SK-N-SH treated with all-trans-retinoic acid at 6 μM for 48 hours (cell line): Measurements from ENCODE around the gene MRPS2.

Experiments used
- ATAC-seq: fragments of 200-7000 bp; cut with Tn5 transposase; 3 replicates; pipeline ENCODE4 v1.9.1; 2020; ENCODE audit warnings: mild to moderate bottlenecking, moderate library complexity
- ARNTL ChIP-seq: fragments of 450-650 bp; formaldehyde crosslinking; IDR thresholded peaks from 2 replicates; pipeline ENCODE4 v1.5.0; 2020; ENCODE audit warnings: low read depth, mild to moderate bottlenecking, moderate library complexity, borderline replicate concordance
- BACH2 ChIP-seq: fragments of 250-450 bp; sonication (Bioruptor Pico); IDR thresholded peaks from 2 replicates; pipeline ENCODE4 v1.9.0; 2021; ENCODE audit warnings: mild to moderate bottlenecking, borderline replicate concordance
- CREB5 ChIP-seq: fragments of 250-450 bp; sonication (Bioruptor Pico); IDR thresholded peaks from 2 replicates; pipeline ENCODE4 v1.5.1; 2020; ENCODE audit warnings: low read depth, mild to moderate bottlenecking, moderate library complexity
- CSDC2 ChIP-seq: fragments of 250-450 bp; sonication (Bioruptor Pico); IDR thresholded peaks from 2 replicates; pipeline ENCODE4 v1.5.0; 2020; ENCODE audit warnings: mild to moderate bottlenecking, moderate library complexity
- ESRRG ChIP-seq: fragments of 250-450 bp; sonication (Bioruptor Pico); IDR thresholded peaks from 2 replicates; pipeline ENCODE4 v1.6.1; 2021; ENCODE audit warnings: mild to moderate bottlenecking
- ISL1 ChIP-seq: fragments of 250-450 bp; sonication (Bioruptor Pico); IDR thresholded peaks from 2 replicates; pipeline ENCODE4 v2.1.2; 2022; ENCODE audit warnings: mild to moderate bottlenecking, moderate library complexity
- OSR1 ChIP-seq: fragments of 250-450 bp; sonication (Bioruptor Pico); IDR thresholded peaks from 2 replicates; pipeline ENCODE4 v1.8.0; 2022; ENCODE audit warnings: moderate library complexity, mild to moderate bottlenecking, inconsistent platforms
- POU6F1 ChIP-seq: fragments of 250-450 bp; sonication (Bioruptor Pico); IDR thresholded peaks from 2 replicates; pipeline ENCODE4 v1.8.0; 2021; ENCODE audit warnings: low read depth, mild to moderate bottlenecking, moderate library complexity, borderline replicate concordance
- PPARA ChIP-seq: fragments of 250-450 bp; sonication (Bioruptor Pico); IDR thresholded peaks from 2 replicates; pipeline ENCODE4 v1.5.0; 2020; ENCODE audit warnings: mild to moderate bottlenecking, borderline replicate concordance
- RARB ChIP-seq: fragments of 250-450 bp; sonication (Bioruptor Pico); IDR thresholded peaks from 2 replicates; pipeline ENCODE4 v1.8.0; 2021; ENCODE audit warnings: mild to moderate bottlenecking, moderate library complexity
- SNAI2 ChIP-seq: fragments of 250-450 bp; sonication (Bioruptor Pico); IDR thresholded peaks from 2 replicates; pipeline ENCODE4 v1.5.0; 2020; ENCODE audit warnings: mild to moderate bottlenecking, moderate library complexity
- TCF4 ChIP-seq: fragments of 250-450 bp; sonication (Bioruptor Pico); IDR thresholded peaks from 2 replicates; pipeline ENCODE4 v1.8.0; 2021; ENCODE audit warnings: mild to moderate bottlenecking, moderate library complexity, borderline replicate concordance
- TOX ChIP-seq: fragments of 250-450 bp; sonication (Bioruptor Pico); IDR thresholded peaks from 2 replicates; pipeline ENCODE4 v1.8.0; 2021; ENCODE audit warnings: mild to moderate bottlenecking, moderate library complexity, borderline replicate concordance
- ZC3H10 ChIP-seq: fragments of 250-450 bp; sonication (Bioruptor Pico); IDR thresholded peaks from 2 replicates; pipeline ENCODE4 v1.5.1; 2021; ENCODE audit warnings: mild to moderate bottlenecking, moderate library complexity
- ZFP3 ChIP-seq: fragments of 250-450 bp; sonication (Bioruptor Pico); IDR thresholded peaks from 2 replicates; pipeline ENCODE4 v1.5.0; 2020; ENCODE audit warnings: mild to moderate bottlenecking, moderate library complexity
- ZFP30 ChIP-seq: fragments of 450-650 bp; formaldehyde crosslinking; IDR thresholded peaks from 2 replicates; pipeline ENCODE4 v1.5.0; 2022; ENCODE audit warnings: mild to moderate bottlenecking, moderate library complexity
- ZNF565 ChIP-seq: fragments of 450-650 bp; formaldehyde crosslinking; conservative IDR thresholded peaks from 2 replicates; pipeline ENCODE4 v1.5.0; 2020; ENCODE audit warnings: low read depth, mild to moderate bottlenecking, moderate library complexity
- ZNF70 ChIP-seq: fragments of 450-650 bp; formaldehyde crosslinking; IDR thresholded peaks from 2 replicates; pipeline ENCODE4 v1.5.0; 2020; ENCODE audit warnings: mild to moderate bottlenecking, moderate library complexity
- ZNF8 ChIP-seq: fragments of 450-650 bp; formaldehyde crosslinking; IDR thresholded peaks from 2 replicates; pipeline ENCODE4 v1.5.0; 2020; ENCODE audit warnings: mild to moderate bottlenecking, moderate library complexity
- TF ChIP-seq, protein P1 (sequence below): fragments of 250-450 bp; sonication (Bioruptor Pico); IDR thresholded peaks from 2 replicates; pipeline ENCODE4 v1.5.1; 2021; ENCODE audit warnings: mild to moderate bottlenecking, moderate library complexity
- TF ChIP-seq, protein P2 (sequence below): fragments of 250-450 bp; sonication (Bioruptor Pico); IDR thresholded peaks from 2 replicates; pipeline ENCODE4 v1.8.0; 2020; ENCODE audit warnings: mild to moderate bottlenecking, moderate library complexity, borderline replicate concordance

Gene MRPS2

GRCh38 chr9:135487281-135488012, 13.0 kb upstream of the MRPS2 start:
- ATAC-seq = no peak
- TF ChIP-seq CREB5 (CRISPR knock-in tag) (no peak), ESRRG (CRISPR knock-in tag) (no peak), TCF4 (no peak), ZC3H10 (CRISPR knock-in tag) (no peak)
- TF ChIP-seq, protein P1, sequence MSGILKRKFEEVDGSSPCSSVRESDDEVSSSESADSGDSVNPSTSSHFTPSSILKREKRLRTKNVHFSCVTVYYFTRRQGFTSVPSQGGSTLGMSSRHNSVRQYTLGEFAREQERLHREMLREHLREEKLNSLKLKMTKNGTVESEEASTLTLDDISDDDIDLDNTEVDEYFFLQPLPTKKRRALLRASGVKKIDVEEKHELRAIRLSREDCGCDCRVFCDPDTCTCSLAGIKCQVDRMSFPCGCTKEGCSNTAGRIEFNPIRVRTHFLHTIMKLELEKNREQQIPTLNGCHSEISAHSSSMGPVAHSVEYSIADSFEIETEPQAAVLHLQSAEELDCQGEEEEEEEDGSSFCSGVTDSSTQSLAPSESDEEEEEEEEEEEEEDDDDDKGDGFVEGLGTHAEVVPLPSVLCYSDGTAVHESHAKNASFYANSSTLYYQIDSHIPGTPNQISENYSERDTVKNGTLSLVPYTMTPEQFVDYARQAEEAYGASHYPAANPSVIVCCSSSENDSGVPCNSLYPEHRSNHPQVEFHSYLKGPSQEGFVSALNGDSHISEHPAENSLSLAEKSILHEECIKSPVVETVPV (CRISPR knock-in tag) = no peak

DNA sequence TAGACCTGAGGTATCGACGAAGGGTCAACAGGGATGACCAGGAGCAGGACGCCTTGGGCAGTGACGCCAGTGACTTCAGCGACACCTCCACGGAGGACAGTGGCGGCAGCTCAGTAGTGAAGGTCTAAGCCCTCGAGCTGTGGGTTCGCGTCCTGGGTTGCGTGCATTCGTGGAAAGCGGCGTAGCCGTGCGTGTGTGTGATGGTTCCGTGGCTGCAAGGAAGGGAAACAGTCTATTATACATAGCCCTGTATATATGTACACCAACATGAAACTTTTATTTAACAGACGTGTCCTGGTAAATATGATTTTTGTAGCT, 12.5 kb upstream of the MRPS2 start:
- TF ChIP-seq SNAI2 (CRISPR knock-in tag) (no peak), CREB5 (CRISPR knock-in tag) (no peak), POU6F1 (CRISPR knock-in tag) (no peak), TOX (CRISPR knock-in tag) (no peak), PPARA (CRISPR knock-in tag) (no peak), ZFP30 (CRISPR knock-in tag) (no peak), ZNF70 (CRISPR knock-in tag) (no peak), BACH2 (CRISPR knock-in tag) (no peak), TCF4 (no peak), OSR1 (CRISPR knock-in tag) (no peak), ISL1 (CRISPR knock-in tag) (no peak), CSDC2 (CRISPR knock-in tag) (no peak)

GRCh38 chr9:135488527-135488926, 12.0 kb upstream of the MRPS2 start:
- no peak for ATAC-seq
- no peak for TF ChIP-seq OSR1 (CRISPR knock-in tag)

More for the DNA sequence above, 12.5 kb upstream of the MRPS2 start:
- no peak for ATAC-seq

DNA sequence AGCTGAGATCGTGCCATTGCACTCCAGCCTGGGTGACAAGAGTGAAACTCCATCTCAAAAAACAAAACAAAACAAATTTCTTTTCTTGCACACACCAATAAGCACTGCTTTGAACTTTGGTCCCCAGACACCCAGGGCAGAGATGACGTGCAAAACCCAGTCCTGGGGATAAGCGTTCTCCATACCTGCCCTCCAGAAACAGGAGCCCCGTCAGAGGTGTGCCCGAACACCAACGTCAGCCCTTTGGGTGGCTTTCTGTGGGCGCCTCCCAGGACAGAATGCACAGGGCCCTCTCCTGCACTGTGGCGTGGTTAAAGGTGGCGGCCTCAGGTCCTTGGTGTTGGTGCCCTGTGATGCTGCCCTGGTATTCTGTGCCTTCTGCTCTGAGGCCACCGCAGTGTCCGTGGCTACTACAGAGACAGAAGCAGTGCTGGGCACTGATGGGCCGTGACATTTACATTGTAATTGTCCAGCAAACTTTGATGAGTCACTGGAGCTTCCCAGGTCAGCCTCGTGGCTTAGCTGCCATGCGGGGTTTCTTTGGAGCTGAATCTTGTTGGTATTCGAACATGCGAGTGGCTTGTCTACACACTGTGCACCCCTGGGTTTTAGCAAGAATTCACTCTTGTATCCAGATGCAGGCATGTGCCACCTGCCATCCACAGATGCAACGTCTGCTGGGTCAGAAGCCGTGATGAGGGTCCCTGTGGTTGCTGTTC, 11.1 kb upstream of the MRPS2 start:
- no peak for ATAC-seq
- TF ChIP-seq ISL1 (CRISPR knock-in tag) = no peak
- no peak for TF ChIP-seq PPARA (CRISPR knock-in tag)
- TF ChIP-seq BACH2 (CRISPR knock-in tag) = no peak
- TF ChIP-seq ZNF70 (CRISPR knock-in tag) = no peak
- no peak for TF ChIP-seq RARB (CRISPR knock-in tag)
- no peak for TF ChIP-seq ZNF8 (CRISPR knock-in tag)
- no peak for TF ChIP-seq ZC3H10 (CRISPR knock-in tag)
- no peak for TF ChIP-seq CREB5 (CRISPR knock-in tag)
- TF ChIP-seq, protein P2, sequence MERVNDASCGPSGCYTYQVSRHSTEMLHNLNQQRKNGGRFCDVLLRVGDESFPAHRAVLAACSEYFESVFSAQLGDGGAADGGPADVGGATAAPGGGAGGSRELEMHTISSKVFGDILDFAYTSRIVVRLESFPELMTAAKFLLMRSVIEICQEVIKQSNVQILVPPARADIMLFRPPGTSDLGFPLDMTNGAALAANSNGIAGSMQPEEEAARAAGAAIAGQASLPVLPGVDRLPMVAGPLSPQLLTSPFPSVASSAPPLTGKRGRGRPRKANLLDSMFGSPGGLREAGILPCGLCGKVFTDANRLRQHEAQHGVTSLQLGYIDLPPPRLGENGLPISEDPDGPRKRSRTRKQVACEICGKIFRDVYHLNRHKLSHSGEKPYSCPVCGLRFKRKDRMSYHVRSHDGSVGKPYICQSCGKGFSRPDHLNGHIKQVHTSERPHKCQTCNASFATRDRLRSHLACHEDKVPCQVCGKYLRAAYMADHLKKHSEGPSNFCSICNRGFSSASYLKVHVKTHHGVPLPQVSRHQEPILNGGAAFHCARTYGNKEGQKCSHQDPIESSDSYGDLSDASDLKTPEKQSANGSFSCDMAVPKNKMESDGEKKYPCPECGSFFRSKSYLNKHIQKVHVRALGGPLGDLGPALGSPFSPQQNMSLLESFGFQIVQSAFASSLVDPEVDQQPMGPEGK (CRISPR knock-in tag) = no peak
- no peak for TF ChIP-seq SNAI2 (CRISPR knock-in tag)
- TF ChIP-seq, protein P1 (CRISPR knock-in tag) = no peak
- TF ChIP-seq ESRRG (CRISPR knock-in tag) = no peak
- no peak for TF ChIP-seq CSDC2 (CRISPR knock-in tag)
- TF ChIP-seq OSR1 (CRISPR knock-in tag) = no peak
- no peak for TF ChIP-seq ARNTL (CRISPR knock-in tag)
- TF ChIP-seq POU6F1 (CRISPR knock-in tag) = no peak
- TF ChIP-seq ZFP3 (CRISPR knock-in tag) = no peak
- no peak for TF ChIP-seq ZNF565
